ENCODE measurements around the gene ARV1. TPM values are rescaled to one million over a fixed set of nuclear protein-coding genes. Genes with fewer than 3 reads are reported as not detected.

The ARV1 gene
- total RNA-seq, 1 experiment from 2014 or later: 4.0 TPM

DNA sequence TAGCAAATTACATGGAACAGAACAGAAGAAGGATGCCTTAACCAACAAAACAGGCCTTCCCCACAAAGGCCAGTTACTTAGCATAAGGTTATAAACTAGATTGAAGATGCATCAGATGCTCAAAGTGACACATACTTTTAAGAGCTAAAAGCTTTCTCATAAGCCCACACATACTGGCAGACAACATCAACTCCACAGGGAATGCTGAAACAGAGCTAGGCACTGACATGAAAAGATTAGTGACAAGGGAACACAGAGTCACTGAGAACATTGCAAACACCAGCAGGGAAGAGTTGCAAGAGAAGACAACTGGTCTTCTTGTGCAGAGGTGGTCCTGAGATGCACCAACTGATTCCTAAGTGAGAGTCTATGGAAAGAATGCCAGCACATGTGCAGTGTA is 7.1 kb upstream of the ARV1 start:
- no TSS peak for BruUV-seq (replicated peaks)
- POLR2A ChIA-PET: no interaction called here

More for the DNA sequence above, 7.1 kb upstream of the ARV1 start:
- no peak overlapping the region for H3K4me2 ChIP-seq (ENCODE audit: low read length)
- H3K79me2 ChIP-seq (ENCODE audit: insufficient read depth, low read length): peaks cover under 1% of the 10 kb centered on the region; the same call in 1 of the 2 replicates
- DNase-seq (ENCODE audit: low read depth, low spot score): no peak
- TF ChIP-seq JUND (IDR thresholded peaks at IDR 0.05): no peak
- TF ChIP-seq POLR2AphosphoS5 (IDR thresholded peaks at IDR 0.05; ENCODE audit: low read depth, low read length): no peak
- TF ChIP-seq, protein P1, sequence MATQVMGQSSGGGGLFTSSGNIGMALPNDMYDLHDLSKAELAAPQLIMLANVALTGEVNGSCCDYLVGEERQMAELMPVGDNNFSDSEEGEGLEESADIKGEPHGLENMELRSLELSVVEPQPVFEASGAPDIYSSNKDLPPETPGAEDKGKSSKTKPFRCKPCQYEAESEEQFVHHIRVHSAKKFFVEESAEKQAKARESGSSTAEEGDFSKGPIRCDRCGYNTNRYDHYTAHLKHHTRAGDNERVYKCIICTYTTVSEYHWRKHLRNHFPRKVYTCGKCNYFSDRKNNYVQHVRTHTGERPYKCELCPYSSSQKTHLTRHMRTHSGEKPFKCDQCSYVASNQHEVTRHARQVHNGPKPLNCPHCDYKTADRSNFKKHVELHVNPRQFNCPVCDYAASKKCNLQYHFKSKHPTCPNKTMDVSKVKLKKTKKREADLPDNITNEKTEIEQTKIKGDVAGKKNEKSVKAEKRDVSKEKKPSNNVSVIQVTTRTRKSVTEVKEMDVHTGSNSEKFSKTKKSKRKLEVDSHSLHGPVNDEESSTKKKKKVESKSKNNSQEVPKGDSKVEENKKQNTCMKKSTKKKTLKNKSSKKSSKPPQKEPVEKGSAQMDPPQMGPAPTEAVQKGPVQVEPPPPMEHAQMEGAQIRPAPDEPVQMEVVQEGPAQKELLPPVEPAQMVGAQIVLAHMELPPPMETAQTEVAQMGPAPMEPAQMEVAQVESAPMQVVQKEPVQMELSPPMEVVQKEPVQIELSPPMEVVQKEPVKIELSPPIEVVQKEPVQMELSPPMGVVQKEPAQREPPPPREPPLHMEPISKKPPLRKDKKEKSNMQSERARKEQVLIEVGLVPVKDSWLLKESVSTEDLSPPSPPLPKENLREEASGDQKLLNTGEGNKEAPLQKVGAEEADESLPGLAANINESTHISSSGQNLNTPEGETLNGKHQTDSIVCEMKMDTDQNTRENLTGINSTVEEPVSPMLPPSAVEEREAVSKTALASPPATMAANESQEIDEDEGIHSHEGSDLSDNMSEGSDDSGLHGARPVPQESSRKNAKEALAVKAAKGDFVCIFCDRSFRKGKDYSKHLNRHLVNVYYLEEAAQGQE (IDR thresholded peaks at IDR 0.05; ENCODE audit: low read depth): no peak
- TF ChIP-seq CEBPB (IDR thresholded peaks at IDR 0.05; ENCODE audit: low read depth): no peak
- TF ChIP-seq POLR2A (IDR thresholded peaks at IDR 0.05; ENCODE audit: borderline replicate concordance, extremely low read depth, insufficient read depth, insufficient read length): no peak
- no peak for TF ChIP-seq EGR1 (IDR thresholded peaks at IDR 0.05; ENCODE audit: low read depth)
- no peak for TF ChIP-seq SP1 (IDR thresholded peaks at IDR 0.05; ENCODE audit: low read depth)
- TF ChIP-seq EZH2phosphoT487 (IDR thresholded peaks at IDR 0.05; ENCODE audit: borderline replicate concordance): no peak
- no peak for TF ChIP-seq ZFX (IDR thresholded peaks at IDR 0.05)
- TF ChIP-seq, protein P2, sequence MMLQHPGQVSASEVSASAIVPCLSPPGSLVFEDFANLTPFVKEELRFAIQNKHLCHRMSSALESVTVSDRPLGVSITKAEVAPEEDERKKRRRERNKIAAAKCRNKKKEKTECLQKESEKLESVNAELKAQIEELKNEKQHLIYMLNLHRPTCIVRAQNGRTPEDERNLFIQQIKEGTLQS (IDR thresholded peaks at IDR 0.05): no peak
- no peak for TF ChIP-seq RAD21 (IDR thresholded peaks at IDR 0.05; ENCODE audit: low read depth)
- TF ChIP-seq YY1 (IDR thresholded peaks at IDR 0.05; ENCODE audit: extremely low read depth, insufficient replicate concordance, low read depth, low read length): no peak
- TF ChIP-seq ZNF274 (IDR thresholded peaks at IDR 0.05; ENCODE audit: low read depth, low read length): no peak
- no peak for TF ChIP-seq SIN3A (IDR thresholded peaks at IDR 0.05; ENCODE audit: low read depth)
- TF ChIP-seq, protein P3, sequence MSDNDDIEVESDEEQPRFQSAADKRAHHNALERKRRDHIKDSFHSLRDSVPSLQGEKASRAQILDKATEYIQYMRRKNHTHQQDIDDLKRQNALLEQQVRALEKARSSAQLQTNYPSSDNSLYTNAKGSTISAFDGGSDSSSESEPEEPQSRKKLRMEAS (IDR thresholded peaks at IDR 0.05): no peak
- no peaks in the 10 kb centered on the region for H4K20me1 ChIP-seq (ENCODE audit: insufficient read depth)
- intact Hi-C loops (cut with micrococcal nuclease): no loop called here
- H3K27ac ChIP-seq (ENCODE audit: low read depth, low read length): no peak overlapping the region
- ChIA-PET RAD21 (ENCODE audit: low non-redundant PET in 1 of 2, low total read pairs in 2 of 2, uncharacterized antibody in 2 of 2, unreplicated experiment in 2 of 2) (no interaction called here), CTCF (no interaction called here)
- H3K36me3 ChIP-seq (ENCODE audit: control insufficient read depth in 1 of 2, insufficient read depth in 2 of 2, low read length in 2 of 2): 0 out of 4 replicates have a peak, but pooled peaks cover 0 to 2% of the 10 kb centered on the region in 2 experiments
- no peak overlapping the region for H3K9ac ChIP-seq (ENCODE audit: low read length)
- no peak overlapping the region for H2AFZ ChIP-seq (ENCODE audit: low read depth, low read length, poor library complexity, severe bottlenecking)
- H3K27me3 ChIP-seq (ENCODE audit: insufficient read depth, low read length): no peaks in the 10 kb centered on the region
- no peaks in the 10 kb centered on the region for H3K9me2 ChIP-seq (ENCODE audit: insufficient read depth)
- H3K4me1 ChIP-seq (ENCODE audit: control insufficient read depth in 1 of 2, insufficient read depth in 2 of 2, low read length in 2 of 2): no peaks in the 10 kb centered on the region
- ATAC-seq: no peak
- no peak overlapping the region for H3K4me3 ChIP-seq (replicated peaks in 1 of 2; ENCODE audit: low read depth in 1 of 2, low read length in 2 of 2)
- no peaks in the 10 kb centered on the region for H3K9me3 ChIP-seq (ENCODE audit: control insufficient read depth in 1 of 2, insufficient read depth in 1 of 2, low read depth in 1 of 2, low read length in 2 of 2)

Measured in HCT116 (cell line).